Measurements from ENCODE around the gene PEPD. TPM values are rescaled to one million over a fixed set of nuclear protein-coding genes. Genes with fewer than 3 reads are reported as not detected.

The PEPD gene
- total RNA-seq, 1 experiment from 2014 or later, result 116 TPM

GRCh38 chr19:33507021-33507956, 14.3 kb downstream of the PEPD start:
- H3K27ac Mint-ChIP-seq (ENCODE audit: unreplicated experiment), result no peak overlapping the region
- intact Hi-C loops (cut with micrococcal nuclease; ENCODE audit: unreplicated experiment), result no loop called here
- no peak overlapping the region for H3K4me3 Mint-ChIP-seq (ENCODE audit: unreplicated experiment)
- Histone ChIP-seq H3K4me1 (no peaks in the 10 kb centered on the region), H3K36me3 (ENCODE audit: control insufficient read depth, insufficient read depth, low read length) (peaks cover 1% of the 10 kb centered on the region), H3K27me3 (replicated peaks; ENCODE audit: control insufficient read depth, insufficient read depth, low read length) (no peaks in the 10 kb centered on the region), H3K4me3 (ENCODE audit: low read depth, low read length) (no peak overlapping the region), H3K9me3 (no peaks in the 10 kb centered on the region)
- no peaks in the 10 kb centered on the region for H3K4me1 Mint-ChIP-seq (ENCODE audit: low read depth, unreplicated experiment)
- DNase-seq, result no peak
- TF ChIP-seq, protein P1, sequence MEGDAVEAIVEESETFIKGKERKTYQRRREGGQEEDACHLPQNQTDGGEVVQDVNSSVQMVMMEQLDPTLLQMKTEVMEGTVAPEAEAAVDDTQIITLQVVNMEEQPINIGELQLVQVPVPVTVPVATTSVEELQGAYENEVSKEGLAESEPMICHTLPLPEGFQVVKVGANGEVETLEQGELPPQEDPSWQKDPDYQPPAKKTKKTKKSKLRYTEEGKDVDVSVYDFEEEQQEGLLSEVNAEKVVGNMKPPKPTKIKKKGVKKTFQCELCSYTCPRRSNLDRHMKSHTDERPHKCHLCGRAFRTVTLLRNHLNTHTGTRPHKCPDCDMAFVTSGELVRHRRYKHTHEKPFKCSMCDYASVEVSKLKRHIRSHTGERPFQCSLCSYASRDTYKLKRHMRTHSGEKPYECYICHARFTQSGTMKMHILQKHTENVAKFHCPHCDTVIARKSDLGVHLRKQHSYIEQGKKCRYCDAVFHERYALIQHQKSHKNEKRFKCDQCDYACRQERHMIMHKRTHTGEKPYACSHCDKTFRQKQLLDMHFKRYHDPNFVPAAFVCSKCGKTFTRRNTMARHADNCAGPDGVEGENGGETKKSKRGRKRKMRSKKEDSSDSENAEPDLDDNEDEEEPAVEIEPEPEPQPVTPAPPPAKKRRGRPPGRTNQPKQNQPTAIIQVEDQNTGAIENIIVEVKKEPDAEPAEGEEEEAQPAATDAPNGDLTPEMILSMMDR (IDR thresholded peaks at IDR 0.05; ENCODE audit: insufficient read depth in 1 of 2, low read depth in 1 of 2, low read length in 1 of 2, severe bottlenecking in 1 of 2, unreplicated experiment in 1 of 2), result no peak
- ChIA-PET POLR2A (no interaction called here), CTCF (no interaction called here)
- peaks cover 5% of the 10 kb centered on the region for H3K36me3 Mint-ChIP-seq (ENCODE audit: insufficient read depth, unreplicated experiment)
- no peaks in the 10 kb centered on the region for H3K9me3 Mint-ChIP-seq (ENCODE audit: unreplicated experiment)
- no TSS peak for BruUV-seq (replicated peaks)
- H3K27me3 Mint-ChIP-seq (ENCODE audit: insufficient read depth, unreplicated experiment), result no peaks in the 10 kb centered on the region

- no TSS peak for BruUV-seq (replicated peaks)
- peaks cover 8% of the 10 kb centered on the region for H3K36me3 Mint-ChIP-seq (ENCODE audit: insufficient read depth, unreplicated experiment)
Observed at GRCh38 chr19:33506498-33506897, 15.1 kb downstream of the PEPD start.

DNA sequence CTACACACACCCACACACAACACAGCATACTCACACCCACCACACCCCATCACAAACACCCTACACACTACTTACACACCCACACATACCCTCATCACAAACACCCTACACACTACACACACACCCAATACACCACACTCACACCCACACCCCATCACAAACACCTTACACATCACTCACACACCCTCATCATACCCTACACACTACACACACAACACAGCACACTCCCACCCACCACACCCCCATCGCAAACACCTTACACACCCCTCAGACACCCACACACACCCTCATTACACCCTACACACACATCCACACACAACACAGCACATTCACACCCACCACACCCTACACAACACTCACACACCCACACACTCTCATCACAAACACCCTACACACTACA, 15.8 kb downstream of the PEPD start:
- no peak for DNase-seq
- BruUV-seq (replicated peaks), result no TSS peak
- Mint-ChIP-seq H3K27me3 (ENCODE audit: insufficient read depth, unreplicated experiment) (no peaks in the 10 kb centered on the region), H3K9me3 (ENCODE audit: unreplicated experiment) (no peaks in the 10 kb centered on the region), H3K27ac (ENCODE audit: unreplicated experiment) (peak overlapping the region; percentile 6), H3K4me1 (ENCODE audit: low read depth, unreplicated experiment) (no peaks in the 10 kb centered on the region), H3K4me3 (ENCODE audit: unreplicated experiment) (no peak overlapping the region), H3K36me3 (ENCODE audit: insufficient read depth, unreplicated experiment) (peaks cover 13% of the 10 kb centered on the region)
- Histone ChIP-seq H3K4me1 (no peaks in the 10 kb centered on the region), H3K27me3 (replicated peaks; ENCODE audit: control insufficient read depth, insufficient read depth, low read length) (no peaks in the 10 kb centered on the region), H3K36me3 (ENCODE audit: control insufficient read depth, insufficient read depth, low read length) (peaks cover 1% of the 10 kb centered on the region), H3K9me3 (no peaks in the 10 kb centered on the region), H3K4me3 (ENCODE audit: low read depth, low read length) (no peak overlapping the region)
- POLR2A ChIA-PET, result no interaction called here
- TF ChIP-seq, protein P1 (IDR thresholded peaks at IDR 0.05; ENCODE audit: insufficient read depth in 1 of 2, low read depth in 1 of 2, low read length in 1 of 2, severe bottlenecking in 1 of 2, unreplicated experiment in 1 of 2), result no peak
- CTCF ChIA-PET, result no interaction called here
- intact Hi-C loops (cut with micrococcal nuclease; ENCODE audit: unreplicated experiment), result no loop called here

More at GRCh38 chr19:33506498-33506897, 15.1 kb downstream of the PEPD start:
- no peaks in the 10 kb centered on the region for H3K27me3 Mint-ChIP-seq (ENCODE audit: insufficient read depth, unreplicated experiment)
- no peaks in the 10 kb centered on the region for H3K9me3 Mint-ChIP-seq (ENCODE audit: unreplicated experiment)
- no peak overlapping the region for H3K4me3 Mint-ChIP-seq (ENCODE audit: unreplicated experiment)
- H3K4me1 ChIP-seq, result no peaks in the 10 kb centered on the region
- no peaks in the 10 kb centered on the region for H3K9me3 ChIP-seq
- ChIA-PET POLR2A (no interaction called here), CTCF (no interaction called here)
- DNase-seq, result no peak
- H3K27ac Mint-ChIP-seq (ENCODE audit: unreplicated experiment), result no peak overlapping the region
- H3K4me1 Mint-ChIP-seq (ENCODE audit: low read depth, unreplicated experiment), result no peaks in the 10 kb centered on the region
- H3K27me3 ChIP-seq (replicated peaks; ENCODE audit: control insufficient read depth, insufficient read depth, low read length), result no peaks in the 10 kb centered on the region
- H3K36me3 ChIP-seq (ENCODE audit: control insufficient read depth, insufficient read depth, low read length), result peaks cover 1% of the 10 kb centered on the region
- no peak overlapping the region for H3K4me3 ChIP-seq (ENCODE audit: low read depth, low read length)
- intact Hi-C loops (cut with micrococcal nuclease; ENCODE audit: unreplicated experiment), result no loop called here
- TF ChIP-seq, protein P1 (IDR thresholded peaks at IDR 0.05; ENCODE audit: insufficient read depth in 1 of 2, low read depth in 1 of 2, low read length in 1 of 2, severe bottlenecking in 1 of 2, unreplicated experiment in 1 of 2), result no peak
